ENCODE results near the gene ZBTB8B.
"Not testable (repeated sequence)": the region's sequence is repeated elsewhere in the genome, so short reads cannot be mapped to it uniquely, and the experiment has no call there.

ZBTB8B gene

DNA sequence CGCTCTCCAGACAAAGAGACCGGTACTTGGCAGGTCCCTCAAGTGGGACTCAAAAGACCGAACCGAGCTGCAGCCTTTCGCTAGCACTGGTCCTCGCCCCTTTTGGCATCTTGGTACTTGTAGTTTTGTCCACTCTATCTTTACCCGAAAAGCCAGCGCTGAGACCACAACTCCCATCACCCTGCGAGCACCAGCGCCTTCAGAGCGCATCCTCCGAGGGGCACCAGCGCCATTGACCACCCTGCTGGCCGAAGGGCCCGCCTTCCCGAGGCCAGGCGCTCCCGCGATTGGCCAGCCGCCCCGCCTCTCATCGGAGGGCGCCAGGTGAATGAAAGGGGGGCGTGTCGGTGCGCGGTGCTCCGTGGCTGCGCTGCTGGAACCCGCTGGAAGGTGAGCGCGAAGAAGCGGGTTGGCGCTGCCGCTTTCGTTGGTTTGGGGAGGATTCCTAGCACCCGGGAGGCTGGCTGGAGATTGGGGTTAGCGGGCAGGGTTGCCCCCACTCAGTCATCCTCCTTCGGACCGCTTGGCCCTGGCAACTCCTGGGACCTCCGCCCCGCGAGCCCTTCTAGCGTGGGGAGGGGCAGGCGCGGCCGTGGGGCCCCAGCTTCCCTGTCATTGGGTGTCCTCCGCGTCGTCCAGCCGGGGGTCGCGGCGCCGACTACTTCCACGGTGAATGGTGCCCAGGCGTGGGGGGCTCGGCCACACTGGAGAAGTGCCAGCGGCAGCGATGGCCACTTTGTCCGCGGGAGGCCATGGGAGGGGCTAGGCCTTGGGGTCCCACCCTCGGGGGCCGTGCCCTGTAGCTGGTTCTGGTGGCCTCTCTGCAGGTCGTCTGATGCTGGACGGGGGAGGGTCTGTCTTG, at the start of gene ZBTB8B:
ZBTB8B (plus strand) TSS at position 357 of the 862 bp plus-strand sequence. CDS start 5,553 bp downstream, outside the sequence.
- peak; percentile 6 for DNase-seq (ENCODE audit: low spot score)

- DNase-seq (ENCODE audit: low spot score): no peak
Measured at GRCh38 chr1:32421775-32422174, 43.1 kb upstream of the ZBTB8B start.

DNA sequence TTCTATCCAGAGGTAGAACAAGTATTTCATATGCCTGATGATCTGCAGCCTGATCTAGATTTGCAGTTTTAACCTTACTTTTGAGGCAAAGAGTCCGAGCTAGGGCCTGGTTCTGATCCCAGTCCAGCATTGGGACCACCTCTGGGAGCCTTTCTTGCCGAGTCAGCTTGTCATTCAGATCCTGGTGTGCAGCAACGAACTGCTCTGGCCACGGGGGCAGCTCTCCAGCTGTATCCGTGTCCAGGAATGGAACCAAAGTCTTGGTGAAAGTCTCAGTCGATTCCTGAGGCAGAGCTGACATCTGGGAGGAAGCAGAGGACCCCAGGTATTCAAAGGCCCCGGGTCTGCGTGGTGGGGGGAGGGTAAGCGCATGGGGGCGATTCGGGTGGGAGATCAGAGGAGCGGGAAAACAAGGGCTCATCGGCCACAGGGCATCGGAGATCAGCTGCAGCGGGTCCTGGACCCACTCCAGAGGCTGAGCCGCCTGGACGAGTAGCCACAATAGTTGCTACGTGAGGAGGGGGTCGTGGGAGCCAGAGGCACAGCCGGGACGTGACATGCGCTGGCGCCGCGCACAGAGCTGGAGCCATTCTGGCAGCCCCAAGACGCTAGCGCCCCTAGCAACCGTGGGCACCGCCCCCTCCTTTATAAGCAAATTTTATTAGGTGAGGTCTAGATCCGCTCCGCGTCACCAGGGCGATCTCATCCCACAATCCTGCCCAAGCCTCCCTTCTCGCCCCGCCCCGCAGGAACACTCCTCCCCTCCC, 38.2 kb upstream of the ZBTB8B start:
- no peak for DNase-seq (ENCODE audit: low spot score)

GRCh38 chr1:32427264-32427963, 37.5 kb upstream of the ZBTB8B start:
- DNase-seq (ENCODE audit: low spot score): no peak

DNA sequence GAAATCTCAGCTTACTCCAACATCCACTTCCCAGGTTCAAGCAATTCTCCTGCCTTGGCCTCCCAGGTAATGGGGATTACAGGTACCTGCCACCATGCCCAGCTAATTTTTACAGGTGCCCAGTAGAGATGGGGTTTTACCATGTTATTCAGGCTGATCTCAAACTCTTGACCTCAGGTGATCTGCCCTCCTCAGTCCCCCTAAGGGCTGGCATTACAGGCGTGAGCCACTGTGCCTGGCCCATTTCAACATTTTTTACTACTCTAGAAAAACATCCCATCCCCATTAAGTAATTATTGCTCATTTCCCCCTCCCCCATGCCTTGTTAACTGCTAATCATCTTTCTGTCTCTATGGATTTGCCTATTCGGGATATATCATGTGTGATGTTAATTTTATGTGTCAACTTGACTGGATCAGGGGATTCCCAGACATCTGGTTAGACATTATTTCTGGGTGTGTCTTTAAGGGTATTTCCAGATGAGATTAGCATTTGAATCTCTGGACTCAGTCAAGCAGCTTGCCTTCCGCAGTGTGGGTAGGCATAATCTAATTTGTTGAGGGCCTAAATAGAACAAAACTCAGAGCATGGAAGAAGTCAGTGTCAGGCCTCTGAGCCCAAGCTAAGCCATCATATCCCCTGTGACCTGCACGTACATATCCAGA, 33.0 kb upstream of the ZBTB8B start:
- no peak for DNase-seq (ENCODE audit: low spot score)

GRCh38 chr1:32438136-32438535, 26.7 kb upstream of the ZBTB8B start:
- no peak for DNase-seq (ENCODE audit: low spot score)

GRCh38 chr1:32438777-32439176, 26.1 kb upstream of the ZBTB8B start:
- not testable (repeated sequence) for DNase-seq (ENCODE audit: low spot score)

DNA sequence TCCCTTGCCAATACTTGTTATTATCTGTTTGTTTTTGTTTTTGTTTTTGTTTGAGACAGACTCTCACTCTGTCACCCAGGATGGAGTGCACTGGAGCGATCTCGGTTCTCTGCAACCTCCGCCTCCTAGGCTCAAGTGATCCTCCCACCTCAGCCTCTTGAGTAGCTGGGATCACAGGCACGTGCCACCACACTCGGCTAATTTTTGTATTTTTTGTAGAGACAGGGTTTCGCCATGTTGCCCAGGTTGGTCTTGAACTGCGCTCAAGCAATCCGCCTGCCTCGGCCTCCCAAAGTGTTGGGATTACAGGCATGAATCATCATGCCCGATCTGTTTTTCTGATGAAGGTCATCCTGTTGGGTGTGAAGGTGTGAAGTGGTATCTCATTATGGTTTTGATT, 23.4 kb upstream of the ZBTB8B start:
- not testable (repeated sequence) for DNase-seq (ENCODE audit: low spot score)

- DNase-seq (ENCODE audit: low spot score): no peak
Measured at GRCh38 chr1:32447469-32448185, 17.2 kb upstream of the ZBTB8B start.

DNA sequence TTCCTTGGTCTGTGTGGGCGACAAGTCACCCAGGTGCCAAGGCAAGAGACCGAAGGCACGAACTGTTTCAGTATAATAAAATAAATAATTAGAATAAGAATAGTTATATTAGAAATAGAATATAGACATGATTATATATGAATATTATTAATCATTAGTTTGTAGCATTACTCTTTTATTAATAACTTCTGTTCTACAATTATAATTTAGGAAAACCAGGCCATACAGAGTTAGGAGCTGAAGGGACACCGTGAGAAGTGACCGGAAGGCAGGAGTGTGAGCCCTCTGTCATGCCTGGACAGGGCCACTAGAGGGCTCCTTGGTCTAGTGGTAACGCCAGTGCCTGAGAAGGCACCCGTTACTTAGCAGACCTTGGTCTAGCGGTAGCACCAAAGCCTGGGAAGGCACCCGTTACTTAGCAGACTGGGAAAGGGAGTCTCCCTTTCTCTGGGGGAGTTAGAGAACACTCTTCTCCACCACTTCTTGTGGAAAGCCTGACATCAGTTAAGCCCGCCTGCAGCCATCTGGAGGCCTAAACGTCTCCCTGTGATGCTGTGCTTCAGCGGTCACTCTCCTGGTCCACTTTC, 16.6 kb upstream of the ZBTB8B start:
- peak; percentile 22 for DNase-seq (ENCODE audit: low spot score)

DNA sequence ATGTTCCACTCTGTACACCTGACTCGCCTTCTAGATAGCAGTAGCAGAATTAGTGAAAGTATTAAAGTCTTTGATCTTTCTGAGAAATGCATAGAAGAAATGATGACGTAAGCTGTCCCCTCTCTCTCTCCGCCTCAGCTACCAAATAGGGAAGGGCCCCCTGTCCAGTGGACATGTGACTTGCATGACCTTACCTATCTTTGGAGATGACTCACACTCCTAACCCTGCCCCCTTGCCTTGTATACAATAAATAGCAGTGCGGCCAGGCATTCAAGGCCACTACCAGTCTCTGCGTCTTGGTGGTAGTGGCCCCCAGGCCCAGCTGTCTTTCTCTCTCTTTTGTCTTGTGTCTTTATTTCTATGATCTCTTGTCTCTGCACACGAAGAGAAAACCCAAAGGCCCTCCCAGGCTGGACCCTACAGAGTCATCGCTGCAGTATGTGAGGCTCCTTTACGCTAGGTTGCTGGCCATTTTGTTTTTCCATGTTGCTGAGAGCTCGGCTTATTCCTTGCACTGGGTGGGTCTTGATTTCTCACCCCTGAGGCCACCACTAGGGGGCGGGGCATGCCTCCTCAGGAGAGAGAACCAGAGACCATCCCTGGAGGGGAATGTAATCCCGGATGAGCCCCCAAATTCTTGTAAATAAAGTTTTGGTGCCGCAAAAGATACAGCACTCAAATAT, 16.0 kb upstream of the ZBTB8B start:
- no peak for DNase-seq (ENCODE audit: low spot score)

DNA sequence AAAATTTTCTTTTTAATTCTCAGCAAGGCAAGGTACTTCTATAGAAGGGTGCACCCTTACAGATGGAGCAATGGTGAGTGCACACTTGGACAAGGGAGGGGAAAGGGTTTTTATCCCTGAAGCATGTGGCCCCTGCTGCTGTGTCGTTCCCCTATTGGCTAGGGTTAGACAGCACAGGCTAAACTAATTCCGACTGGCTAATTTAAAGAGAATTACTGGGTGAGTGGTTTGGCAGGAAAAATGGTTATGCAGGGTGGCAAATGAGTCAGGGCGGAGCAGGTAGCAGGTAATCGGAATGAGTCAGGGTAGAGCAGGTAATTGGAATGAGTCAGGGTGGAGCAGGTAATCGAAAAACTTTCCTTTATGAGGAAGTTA, 15.4 kb upstream of the ZBTB8B start:
- DNase-seq (ENCODE audit: low spot score): not testable (repeated sequence)

DNA sequence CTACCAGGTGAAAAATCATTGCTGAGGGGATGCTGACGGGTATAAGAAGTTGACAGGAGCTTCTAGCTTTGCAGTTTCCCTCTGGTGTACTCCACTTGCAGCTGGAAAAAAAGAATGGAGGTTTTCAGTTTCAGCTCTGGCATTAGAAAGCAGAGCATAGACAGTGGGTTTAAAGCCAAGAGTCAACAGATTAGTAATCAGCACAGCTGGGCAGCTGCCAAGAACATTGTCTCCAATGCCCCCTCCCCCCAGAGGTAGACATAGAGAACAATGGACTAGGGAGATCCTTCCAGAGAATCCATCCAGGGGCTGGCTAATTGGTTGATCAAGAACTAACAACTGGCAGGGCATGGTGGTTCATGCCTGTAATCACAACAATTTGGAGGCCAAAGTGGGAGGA, 10.1 kb upstream of the ZBTB8B start:
- DNase-seq (ENCODE audit: low spot score): no peak

GRCh38 chr1:32455958-32456357, 8.9 kb upstream of the ZBTB8B start:
- no peak for DNase-seq (ENCODE audit: low spot score)

DNA sequence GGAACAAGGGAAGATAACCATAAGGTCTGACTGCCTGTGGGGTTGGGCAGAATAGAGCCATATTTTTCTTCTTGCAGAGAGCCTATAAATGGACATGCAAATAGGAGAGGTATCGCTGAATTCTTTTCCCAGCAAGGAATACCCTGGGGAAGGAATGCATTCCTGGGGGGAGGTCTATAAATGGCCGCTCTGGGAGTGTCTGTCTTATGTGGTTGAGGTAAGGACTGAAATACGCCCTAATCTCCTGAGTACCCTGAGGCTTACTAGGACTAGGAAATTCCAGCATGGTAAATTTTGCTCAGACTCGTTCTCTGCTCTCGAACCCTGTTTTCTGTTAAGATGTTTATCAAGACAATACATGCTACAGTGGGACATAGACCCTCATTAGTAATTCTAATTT, 6.1 kb upstream of the ZBTB8B start:
- DNase-seq (ENCODE audit: low spot score): not testable (repeated sequence)

GRCh38 chr1:32462977-32463376, 1.9 kb upstream of the ZBTB8B start:
- DNase-seq (ENCODE audit: low spot score): not testable (repeated sequence)

DNA sequence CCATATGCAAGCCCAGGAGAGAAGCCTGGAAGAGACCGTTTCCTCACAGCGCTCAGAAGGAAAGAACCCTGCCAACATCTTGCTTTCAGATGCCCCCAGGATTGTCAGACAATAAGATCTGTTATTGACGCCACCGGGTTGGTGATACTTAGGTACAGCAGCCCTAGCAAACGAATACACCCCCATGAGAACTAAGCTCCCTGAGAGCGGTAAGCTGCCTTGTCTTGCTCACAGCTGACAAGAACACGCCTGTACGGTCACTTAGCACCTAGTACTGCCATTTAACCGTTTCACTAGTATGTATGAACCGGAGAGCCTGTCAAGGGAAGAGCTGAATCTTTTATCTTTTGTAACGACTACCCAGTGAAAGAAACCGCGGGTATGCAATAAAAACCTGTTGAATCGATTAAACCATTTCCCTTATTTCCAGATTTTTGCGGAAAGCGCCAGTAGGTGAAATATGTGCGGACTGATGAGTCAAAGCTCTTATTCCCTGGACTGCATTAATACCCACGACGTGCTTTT, 619 bp upstream of the ZBTB8B start:
- no peak for DNase-seq (ENCODE audit: low spot score)

- DNase-seq (ENCODE audit: low spot score): no peak
Measured at GRCh38 chr1:32465578-32465933, 684 bp downstream of the ZBTB8B start.

DNA sequence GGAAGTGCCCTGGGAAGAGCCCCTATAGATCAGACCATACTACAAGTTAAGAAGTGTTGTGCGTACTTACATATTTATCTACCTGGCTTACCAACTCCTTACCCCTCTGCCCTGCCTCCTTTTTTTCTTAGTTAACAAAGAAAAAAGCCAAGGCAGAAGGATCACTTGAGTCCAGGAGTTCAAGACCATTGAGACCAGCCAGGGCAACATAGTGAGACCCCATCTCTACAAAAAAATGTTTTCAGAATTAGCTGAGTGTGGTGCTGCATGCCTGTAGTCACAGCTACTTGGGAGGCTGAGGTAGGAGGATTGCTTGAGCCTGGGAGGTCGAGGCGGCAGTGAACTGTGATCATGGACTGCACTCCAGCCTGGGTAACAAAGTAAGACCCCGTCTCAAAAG, 1.9 kb downstream of the ZBTB8B start:
- DNase-seq (ENCODE audit: low spot score): no peak

GRCh38 chr1:32468791-32469190, 3.9 kb downstream of the ZBTB8B start:
- no peak for DNase-seq (ENCODE audit: low spot score)

Measured in CD4-positive, alpha-beta T cell treated with Interleukin-15 for 4 hours (primary cell).